ENCODE data around the gene TOR1A. TPM values are rescaled to one million over a fixed set of nuclear protein-coding genes. Genes with fewer than 3 reads are reported as not detected.
A peak's percentile ranks its signal among the peaks of the same experiment; 100 is the strongest.
"Not testable (repeated sequence)": the region's sequence is repeated elsewhere in the genome, so short reads cannot be mapped to it uniquely, and the experiment has no call there.

TOR1A gene
- polyA plus RNA-seq, 10 donors, result 22.7 to 31.1 (median 24.9) TPM

DNA sequence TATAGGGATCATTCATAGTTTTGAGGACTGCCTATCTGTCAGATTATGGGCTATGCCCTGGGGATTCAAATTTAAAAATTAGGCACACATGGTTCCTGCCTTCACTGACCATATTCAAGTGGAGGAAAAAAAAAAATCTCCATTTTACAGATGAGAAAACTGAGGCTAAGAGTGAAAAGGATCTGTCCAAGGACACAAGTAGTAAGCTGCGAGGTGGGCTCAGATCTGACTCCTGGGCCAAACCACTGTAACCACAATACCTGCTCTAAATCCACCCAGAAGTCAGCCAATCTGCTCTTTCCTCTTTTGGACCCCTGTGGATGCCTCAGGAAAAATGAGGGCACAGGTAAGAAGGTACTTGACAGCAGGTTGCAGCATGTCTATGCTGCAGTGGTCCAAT is 2.8 kb upstream of the TOR1A start:
- DNase-seq, result no peak

DNA sequence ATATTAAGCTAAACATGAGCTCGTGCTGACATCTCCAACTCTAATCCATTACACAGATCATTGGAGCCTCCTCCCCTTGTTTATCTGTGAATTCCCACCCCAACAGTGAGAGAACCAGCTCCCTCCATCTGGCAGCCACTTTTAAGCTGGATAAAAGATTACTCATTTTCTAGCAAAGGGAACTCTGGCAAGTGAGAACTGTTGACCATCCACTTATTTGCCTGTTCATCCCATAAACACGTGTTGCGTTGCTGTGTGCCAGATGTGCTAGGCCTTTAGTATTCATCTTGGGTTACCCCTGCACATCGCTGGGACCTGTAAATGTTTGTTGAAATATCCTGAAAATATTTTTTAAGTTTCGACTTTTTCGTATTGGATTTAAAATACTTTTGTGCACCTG is 2.4 kb upstream of the TOR1A start:
- no peak for DNase-seq

DNA sequence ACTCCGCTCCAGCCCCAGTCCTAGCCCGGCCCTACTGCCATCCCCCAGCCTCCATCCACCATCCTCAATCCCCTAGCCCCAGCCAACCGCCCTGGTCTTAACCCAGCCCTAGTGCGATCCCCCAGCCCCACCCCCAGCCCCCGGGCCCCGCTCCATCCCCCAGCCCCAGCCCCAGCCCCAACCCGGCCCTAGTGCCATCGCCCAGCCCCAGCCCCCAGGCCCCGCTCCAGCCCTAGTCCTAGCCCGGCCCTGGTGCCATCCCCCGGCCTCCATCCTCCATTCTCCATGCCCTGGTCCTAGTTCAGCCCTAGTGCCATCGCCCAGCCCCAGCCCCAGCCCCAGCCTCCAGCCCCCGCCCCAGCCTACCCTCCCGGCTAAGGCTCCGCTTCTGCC is 398 bp downstream of the TOR1A start:
- DNase-seq, result no peak

DNA sequence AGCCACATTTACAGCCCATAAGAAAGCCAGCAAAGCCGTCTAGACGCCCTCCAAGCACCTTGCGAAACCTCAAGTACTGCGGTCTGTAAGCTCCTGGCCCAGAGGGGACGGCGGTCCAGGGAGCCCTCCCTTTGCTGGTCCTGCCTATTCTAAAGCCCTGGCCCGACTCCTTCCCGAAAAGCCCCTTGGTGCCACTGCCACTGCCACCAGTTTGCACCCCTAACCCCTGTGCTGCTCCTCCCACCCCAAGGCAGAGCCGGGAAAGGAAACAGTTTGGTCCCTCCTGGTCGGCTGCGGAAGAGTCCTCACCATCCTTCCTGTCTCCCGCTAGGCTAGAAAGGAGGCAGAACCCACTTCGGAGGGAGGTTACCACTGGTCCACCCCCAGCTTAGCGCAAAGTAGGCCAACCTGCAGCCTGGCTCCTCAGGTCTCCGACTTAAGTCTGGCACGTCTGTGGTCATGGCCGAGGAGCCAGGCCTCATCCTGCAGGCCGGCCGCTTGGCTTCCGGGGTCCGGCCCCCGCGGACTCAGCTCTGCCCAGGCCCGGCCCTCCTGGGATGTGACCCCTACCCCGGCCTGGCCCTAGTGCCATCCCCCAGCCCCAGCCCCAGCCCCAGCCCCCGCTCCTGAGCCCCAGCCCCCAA is 916 bp downstream of the TOR1A start:
- DNase-seq, result peak in 1 of 3 donors; percentile 20

DNA sequence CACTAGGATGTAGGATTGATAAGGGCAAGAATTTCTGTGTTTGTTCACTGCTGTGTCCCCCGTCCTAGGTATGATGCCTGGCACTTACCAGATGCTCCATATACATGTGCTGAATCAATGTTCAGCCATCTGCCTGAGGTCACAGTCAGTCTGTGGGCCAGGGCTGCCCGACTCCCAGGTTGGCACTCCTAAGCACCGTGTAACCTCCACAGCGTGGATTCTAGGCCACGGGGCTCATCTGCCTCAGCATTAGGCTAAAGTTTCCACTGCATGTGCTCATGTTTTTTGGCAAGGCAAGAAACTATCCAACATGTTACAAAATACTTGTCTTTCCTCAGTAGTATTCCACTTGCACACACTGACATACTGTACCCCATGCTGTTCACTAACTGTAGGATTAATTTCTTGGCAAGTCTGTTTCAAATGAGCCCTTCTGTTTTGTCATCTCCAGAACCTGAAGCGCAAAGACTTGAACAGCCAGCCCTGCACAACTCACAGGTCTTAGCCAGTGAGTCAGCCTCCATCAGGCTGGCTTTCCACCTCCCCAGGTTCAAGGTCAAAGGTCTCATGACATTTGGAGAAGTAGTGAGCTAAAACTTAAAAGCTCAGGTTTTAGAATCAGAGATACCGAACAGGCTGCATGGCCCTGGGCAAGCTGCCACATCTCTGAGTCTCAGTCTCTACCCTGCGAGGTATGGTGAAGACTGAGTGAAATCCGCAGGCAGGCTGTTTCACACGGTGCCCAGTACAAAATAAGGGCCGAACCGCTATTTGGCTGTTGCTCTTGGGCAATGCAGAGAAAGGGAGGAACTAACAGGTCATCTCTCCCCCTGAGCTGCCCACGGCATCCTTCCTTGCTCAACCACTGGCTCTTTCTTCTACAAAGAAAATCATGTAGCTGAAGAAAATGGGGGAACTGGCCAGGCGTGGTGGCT is 7.2 kb downstream of the TOR1A start:
- DNase-seq, result no peak

DNA sequence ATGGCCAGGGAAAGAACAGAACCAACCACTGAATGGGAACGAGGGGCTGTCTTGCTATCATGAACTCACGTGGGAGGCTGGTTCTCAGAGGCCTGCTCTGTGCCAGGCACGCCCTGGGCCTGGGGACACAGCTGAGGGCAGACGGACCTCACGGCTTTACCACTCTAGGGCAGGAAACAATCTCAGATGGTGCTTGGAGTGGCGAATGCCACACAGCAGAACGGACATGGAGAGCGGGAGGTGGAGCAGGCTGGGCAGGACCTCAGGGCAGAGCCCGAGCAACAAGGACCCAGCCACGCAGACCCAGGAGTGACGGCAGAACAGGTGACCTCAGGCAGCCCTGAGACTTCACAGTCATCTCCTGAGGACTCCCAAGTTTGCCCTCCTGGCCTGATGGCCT is 8.7 kb downstream of the TOR1A start:
- no peak for DNase-seq

DNA sequence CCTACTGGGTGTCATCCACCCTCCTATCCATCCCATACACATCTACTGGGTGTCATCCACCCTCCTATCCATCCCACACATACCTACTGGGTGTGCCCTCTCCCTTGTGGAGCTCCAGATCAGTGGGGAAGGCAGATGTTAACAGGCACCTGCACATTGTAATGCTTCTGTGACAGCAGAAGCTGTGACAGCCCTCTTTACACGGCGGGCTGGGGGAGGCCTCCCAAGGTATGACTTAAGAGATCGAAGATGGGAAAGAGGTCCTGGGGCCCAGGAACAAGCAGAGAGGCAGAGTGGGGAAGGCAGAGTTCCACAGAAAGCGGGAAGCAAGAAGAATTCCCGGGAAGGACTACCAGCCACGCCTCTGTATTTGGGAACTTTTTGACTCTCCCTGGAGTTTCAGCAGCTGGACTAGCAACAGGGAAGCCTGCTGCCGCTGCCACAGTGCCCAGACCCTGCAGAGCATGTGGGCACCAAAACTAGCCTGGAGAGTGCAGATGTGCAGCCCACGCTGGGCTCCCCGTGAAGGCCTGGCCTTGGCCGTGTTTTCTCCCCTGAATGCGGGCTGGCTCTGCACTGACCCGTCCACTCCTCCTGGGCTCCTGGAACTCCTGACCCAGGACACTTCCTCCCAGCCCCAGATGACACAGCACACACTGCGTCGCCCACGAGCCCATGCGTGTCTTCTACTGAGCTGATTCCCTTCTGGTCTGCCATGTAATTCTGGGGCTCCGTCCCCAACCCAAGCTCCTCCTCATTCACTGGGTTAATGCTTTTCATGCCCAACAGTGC is 9.3 kb downstream of the TOR1A start:
- no peak for DNase-seq

DNA sequence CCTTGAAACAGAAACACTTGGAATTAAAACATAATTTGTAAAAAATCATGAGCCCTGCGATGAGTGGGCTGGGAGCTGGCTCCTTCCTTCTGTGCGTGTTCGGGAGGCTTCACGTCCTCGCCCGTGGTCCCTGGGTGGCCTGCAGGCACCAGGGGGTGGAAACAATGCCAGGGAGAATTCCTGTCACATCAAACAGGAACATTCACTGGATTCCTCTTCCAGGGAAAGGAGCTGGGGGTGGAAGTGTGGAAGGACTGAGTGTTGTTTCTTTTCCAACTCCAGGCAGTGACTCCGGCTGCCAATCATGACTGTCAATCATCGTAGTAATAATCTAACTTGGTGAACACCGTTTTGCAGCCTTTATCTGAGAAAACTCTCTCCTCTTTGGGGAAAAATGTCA is 10.3 kb downstream of the TOR1A start:
- no peak for DNase-seq

DNA sequence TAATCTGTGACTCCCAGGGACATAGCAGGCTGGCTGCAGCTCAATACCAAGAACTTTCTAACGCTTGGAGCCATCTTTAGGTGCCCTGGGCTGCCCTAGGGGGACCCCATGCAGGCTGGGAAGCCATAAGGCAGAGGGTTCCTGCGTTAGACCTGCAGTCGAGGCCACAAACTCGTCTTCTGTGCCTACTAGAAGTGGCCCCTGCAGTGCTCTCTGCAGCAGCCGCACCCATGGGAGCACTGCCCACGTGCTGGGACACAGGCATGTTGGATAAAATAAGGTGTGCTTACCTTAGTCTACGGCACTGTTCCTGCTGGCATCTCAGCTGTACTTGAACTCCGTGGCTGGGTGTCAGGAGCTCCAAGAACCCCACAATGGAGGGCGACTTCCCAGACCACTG is 11.6 kb downstream of the TOR1A start:
- DNase-seq, result no peak

DNA sequence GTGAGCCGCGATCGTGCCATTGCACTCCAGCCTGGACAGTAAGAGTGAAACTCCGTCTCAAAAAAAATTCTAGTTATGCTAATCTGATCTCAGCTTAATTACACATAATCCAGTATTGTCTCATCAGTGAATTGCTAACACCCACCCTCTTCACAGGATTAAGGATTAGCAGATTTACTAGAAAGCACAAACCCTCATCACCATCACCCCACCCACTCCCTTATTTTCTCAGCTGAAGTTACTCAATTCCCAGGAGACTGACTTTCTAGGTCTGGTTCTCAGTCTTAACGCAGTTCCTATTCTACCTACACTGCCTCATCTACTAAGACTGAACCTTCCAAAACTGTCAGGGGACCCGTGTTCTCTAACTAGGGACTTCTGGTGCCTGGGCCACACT is 12.0 kb downstream of the TOR1A start:
- no peak for DNase-seq

DNA sequence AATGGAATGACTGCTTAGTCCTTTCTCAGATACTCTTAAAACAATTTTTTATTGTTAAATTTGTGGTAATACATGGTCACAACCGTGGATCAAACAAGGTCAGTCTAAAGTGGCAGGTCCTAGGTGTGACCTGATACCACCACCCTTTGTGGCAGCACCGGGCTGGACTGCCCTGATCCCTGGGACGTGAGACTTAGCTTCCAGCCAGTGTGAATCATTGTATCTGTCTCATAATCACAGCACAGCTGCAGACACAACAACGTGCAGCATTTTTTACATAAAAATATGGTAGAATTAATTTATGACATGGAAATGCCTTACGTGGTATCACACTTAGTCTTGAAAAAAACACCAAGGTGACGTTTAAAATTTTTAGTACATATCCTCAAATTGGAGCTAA is 13.1 kb downstream of the TOR1A start:
- DNase-seq, result no peak

DNA sequence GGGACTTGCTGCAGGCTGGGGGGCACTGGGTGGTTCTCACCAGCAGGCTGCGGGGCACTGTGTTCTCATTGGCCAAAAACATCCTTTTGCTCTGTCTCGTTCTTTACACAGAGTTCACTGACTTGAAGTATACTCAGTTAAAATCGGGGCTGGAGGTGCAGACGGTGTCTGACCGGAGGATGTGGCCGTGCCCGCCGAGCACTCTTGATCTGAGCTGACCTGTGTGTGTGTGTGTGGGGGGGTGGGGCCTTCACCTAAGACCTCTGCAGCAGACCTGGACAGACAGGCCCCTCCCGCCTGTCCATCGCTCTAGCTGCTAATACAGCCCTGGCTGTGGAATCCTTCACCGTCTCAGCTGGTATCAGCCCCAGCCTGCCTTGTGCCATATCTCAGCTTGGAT is 13.8 kb downstream of the TOR1A start:
- DNase-seq, result no peak

DNA sequence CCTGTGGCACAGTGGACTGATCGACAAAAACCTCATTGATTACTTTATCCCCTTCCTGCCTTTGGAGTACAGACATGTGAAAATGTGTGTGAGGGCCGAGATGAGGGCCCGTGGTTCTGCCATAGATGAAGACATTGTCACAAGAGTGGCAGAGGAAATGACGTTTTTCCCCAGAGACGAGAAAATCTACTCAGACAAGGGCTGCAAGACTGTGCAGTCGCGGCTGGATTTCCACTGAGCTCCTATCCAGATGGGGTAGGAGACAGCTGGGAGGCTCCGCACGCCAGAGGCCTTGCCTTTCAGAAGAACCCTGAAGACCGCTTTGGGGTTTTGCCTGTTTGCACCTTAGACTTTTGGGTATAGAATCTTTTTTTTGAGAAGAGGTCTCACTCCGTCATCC is 14.6 kb downstream of the TOR1A start:
- no peak for DNase-seq

DNA sequence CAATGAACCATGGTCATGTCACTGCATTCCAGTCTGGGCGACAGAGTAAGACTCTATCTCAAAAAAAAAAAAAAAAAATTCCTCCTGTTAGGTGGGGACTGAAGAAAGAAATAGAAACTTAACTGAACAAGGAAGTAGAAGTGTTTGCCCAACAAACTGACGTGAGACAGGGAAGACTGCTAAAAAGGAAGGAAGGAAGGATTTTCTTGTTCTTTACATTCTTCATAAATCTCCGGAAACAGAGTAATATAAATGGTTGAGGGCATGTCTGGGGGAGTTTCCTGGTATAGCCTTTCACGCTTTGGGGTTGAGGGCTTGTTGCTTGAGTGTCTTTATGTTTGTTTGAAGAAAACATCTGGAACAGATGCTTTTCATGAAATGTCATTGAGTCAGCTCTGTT is 17.9 kb downstream of the TOR1A start:
- no peak for DNase-seq

DNA sequence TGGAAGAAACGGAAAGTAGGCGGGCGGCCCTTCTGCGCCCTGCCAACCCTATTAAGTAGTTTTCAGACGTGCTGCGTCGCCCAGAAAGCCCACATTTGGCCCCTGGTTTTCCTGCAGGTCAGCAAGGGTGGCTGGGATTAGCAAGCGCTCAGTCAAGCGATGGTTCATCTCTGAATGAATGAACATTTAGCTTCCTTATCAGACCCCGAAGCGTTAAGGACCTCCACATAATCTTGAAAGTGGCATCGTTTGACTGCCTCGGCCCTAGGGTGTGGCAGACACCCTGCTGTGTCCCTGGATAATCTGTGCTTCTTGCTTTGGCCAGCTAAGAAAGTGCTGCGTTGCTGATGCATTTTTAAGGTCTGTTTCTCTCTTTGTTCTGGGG is 20.3 kb downstream of the TOR1A start:
- no peak for DNase-seq

DNA sequence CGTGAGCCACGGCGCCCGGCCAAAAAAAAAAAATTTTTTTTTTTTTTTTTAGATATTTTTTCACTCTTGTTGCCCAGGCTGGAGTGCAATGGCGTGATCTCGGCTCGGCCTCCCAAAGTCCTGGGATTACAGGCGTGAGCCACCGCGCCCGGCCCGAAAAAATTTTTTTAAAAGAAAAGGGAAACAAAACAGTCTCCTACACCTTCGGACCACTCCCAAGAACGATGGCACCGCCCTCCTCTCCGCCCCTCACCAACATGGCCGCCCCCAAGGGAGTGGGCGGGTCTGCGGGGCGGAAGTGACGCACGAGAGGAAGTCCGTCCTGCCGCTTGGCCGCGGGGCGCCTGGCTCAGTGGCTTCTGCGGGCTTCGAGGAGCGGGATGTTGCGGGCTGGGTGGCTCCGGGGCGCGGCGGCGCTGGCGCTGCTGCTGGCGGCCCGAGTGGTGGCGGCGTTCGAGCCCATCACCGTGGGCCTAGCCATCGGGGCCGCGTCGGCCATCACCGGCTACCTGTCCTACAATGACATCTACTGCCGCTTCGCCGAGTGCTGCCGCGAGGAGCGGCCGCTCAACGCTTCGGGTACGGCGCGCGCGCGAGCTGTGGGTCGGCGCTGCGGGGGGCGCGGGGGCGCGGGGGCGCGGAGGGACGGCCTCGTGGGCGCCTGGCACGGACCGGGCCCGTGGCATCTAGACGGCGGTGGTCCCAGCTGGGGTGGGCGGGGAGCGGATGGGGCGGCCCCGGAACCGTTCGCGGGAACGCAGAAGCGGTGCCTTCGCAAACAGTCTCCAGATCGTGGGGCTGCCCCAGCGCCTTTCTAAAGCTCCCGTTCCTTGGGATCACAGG is 20.9 kb downstream of the TOR1A start, which contains the start of gene TOR1B:
TOR1B (plus strand) TSS at position 352 of the 843 bp plus-strand sequence; CDS start at position 381, 29 bp downstream.
- DNase-seq, result peak; percentile 95 to 98 (median 97)

DNA sequence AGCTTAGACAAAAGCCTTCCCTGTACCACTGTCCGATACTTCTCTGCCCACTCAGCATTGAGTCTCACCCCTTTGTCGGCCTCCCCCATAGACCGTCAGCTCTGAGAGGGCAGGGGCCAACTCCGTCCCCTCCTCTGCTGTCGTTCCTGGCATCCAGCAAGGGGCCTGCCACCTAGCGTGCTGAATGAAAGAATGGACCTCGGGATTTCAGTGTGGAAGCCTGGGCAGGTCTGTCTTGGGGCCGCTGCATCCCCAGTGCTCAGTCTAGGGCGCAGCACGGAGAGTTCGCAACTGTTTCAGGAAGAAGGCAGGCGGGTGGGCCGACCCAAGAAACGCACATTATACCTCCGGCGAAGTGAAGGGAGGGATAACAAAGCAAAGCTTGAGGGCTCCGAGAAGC is 22.4 kb downstream of the TOR1A start:
- DNase-seq, result no peak

DNA sequence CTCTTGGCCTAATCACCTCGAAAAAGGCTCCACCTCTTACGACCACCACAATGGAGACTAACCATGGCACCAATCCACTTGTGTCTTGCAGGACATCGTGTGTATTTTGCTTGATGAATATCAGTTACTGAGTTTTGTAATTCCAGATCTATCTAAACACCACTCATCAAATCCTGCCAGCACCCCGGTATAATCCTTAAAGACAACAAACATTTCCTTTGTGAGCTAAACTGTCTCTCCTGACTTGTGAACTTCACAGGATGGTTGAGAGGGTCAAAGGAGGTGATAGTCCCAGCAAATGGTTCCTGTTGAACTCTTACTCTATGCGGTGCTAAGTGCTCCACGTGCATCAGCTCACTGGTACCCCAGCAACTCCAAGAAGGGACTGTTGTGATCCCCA is 25.0 kb downstream of the TOR1A start:
- DNase-seq, result no peak

DNA sequence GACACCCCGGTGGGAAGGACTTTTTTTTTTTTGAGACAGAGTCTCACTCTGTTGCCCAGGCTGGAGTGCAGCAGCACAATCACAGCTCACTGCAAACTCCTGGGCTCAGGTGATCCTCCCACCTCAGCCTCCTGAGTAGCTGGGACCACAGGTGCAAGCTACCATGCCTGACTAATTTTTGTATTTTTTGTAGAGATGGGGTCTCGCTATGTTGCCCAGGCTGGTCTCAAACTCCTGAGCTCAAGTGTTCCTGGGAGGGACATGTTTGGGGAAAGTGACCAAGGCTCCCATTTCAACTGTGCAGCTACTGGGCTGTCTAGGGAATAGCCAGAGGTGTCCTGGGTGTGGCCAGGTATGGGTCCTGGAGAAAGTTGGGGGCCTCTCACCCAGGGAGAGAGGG is 27.9 kb downstream of the TOR1A start:
- DNase-seq, result not testable (repeated sequence)

DNA sequence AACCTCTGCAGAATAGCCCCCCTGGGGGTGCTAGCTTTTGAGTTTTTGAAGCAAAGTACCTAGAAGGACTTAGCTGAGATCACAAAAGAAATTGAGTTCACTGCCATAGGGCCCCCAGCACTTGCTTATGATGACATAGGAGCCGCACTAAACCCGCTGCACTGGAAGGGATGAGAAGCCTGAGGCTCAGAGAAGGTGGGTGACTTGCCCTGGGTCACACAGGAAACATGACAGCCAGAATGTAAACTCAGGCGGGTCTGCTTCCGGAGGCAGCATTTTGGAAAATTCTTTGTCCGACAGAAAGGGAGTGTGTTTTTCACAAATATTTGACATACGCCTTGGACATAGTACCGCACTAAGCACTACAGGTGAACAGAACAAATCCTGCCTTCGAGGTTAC is 29.4 kb downstream of the TOR1A start:
- no peak for DNase-seq

DNA sequence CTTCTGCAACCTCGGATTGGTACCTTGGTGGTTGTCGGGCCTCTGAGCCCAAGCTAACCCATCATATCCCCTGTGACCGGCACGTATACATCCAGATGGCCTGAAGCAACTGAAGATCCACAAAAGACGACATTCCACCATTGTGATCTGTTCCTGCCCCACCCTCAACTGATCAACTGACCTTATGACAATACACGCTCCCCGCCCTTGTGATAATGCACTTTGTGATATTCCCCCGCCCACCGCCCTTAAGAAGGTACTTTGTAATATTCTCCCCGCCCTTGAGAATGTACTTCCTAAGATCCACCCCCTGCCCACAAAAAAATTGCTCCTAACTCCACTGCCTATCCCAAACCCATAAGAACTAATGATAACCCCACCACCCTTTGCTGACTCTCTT is 37.5 kb downstream of the TOR1A start:
- no peak for DNase-seq

DNA sequence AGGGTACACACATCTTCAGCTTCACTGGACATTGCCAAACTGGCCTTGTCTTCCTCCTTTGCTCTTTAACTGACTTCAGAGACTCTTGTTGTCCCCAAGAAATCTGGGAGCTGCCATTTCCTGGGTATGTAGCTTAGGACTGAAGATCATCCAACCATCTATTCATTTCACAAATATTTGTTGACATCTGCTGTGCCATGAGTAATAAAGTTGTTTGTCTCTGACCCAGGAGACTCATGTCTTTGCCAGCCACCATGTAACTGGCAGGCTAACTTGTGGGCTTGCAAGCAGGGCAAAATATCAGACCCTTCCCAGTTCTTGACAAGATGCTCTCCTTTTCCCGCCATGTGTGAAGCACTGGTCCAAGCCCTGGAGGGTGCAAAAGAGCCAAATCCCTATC is 38.1 kb downstream of the TOR1A start:
- DNase-seq, result no peak

All from muscle of back (tissue), 11 donors.